Fibroblast of peridontal ligament (primary cell): ENCODE results near the gene JMJD1C.
"Not testable (repeated sequence)": the region's sequence is repeated elsewhere in the genome, so short reads cannot be mapped to it uniquely, and the experiment has no call there.

ENCODE experiments used
- DNase-seq: peaks from one replicate; pipeline ENCODE4 v3.0.0-alpha.2; 2010; ENCODE audit errors: extremely low read depth

JMJD1C gene

GRCh38 chr10:63297941-63298340 is 167.8 kb downstream of the JMJD1C start:
- no peak for DNase-seq

- DNase-seq = no peak
Observed at GRCh38 chr10:63294781-63295180, 171.0 kb downstream of the JMJD1C start.

GRCh38 chr10:63292847-63293246 is 172.9 kb downstream of the JMJD1C start:
- not testable (repeated sequence) for DNase-seq

GRCh38 chr10:63288170-63288569 is 177.6 kb downstream of the JMJD1C start:
- DNase-seq = no peak

- no peak for DNase-seq
Observed at GRCh38 chr10:63286754-63287264, 179.0 kb downstream of the JMJD1C start.

GRCh38 chr10:63286340-63286739 is 179.4 kb downstream of the JMJD1C start:
- DNase-seq = no peak

GRCh38 chr10:63283901-63284300 is 181.9 kb downstream of the JMJD1C start:
- DNase-seq = not testable (repeated sequence)

GRCh38 chr10:63283093-63283492 is 182.7 kb downstream of the JMJD1C start:
- no peak for DNase-seq

- DNase-seq = peak; percentile 38
Observed at GRCh38 chr10:63281967-63282366, 183.8 kb downstream of the JMJD1C start.

GRCh38 chr10:63280386-63280785 is 185.4 kb downstream of the JMJD1C start:
- no peak for DNase-seq

GRCh38 chr10:63275094-63275493 is 190.7 kb downstream of the JMJD1C start:
- DNase-seq = no peak

GRCh38 chr10:63273577-63273976 is 192.2 kb downstream of the JMJD1C start:
- DNase-seq = no peak

- DNase-seq = peak; percentile 97
Observed at GRCh38 chr10:63268798-63269503, 196.8 kb downstream of the JMJD1C start.

- DNase-seq = peak; percentile 51
Observed at GRCh38 chr10:63268149-63268797, 197.5 kb downstream of the JMJD1C start.

GRCh38 chr10:63267414-63268148 is 198.2 kb downstream of the JMJD1C start:
- peak; percentile 90 for DNase-seq

- peak; percentile 34 for DNase-seq
Observed at GRCh38 chr10:63266391-63267316, 199.1 kb downstream of the JMJD1C start.

- DNase-seq = no peak
Observed at GRCh38 chr10:63265683-63266235, 200.0 kb downstream of the JMJD1C start.

GRCh38 chr10:63265222-63265617 is 200.6 kb downstream of the JMJD1C start:
- peak; percentile 60 for DNase-seq

- DNase-seq = no peak
Observed at GRCh38 chr10:63264617-63265221, 201.1 kb downstream of the JMJD1C start.

GRCh38 chr10:63262430-63263073 is 203.2 kb downstream of the JMJD1C start:
- no peak for DNase-seq
